Activated naive CD8-positive, alpha-beta T cell treated with anti-CD3 and anti-CD28 coated beads, Interleukin-2, amount 10 ng/mL, durations not matched to agents 7 days and 5 days (primary cell): ENCODE data around the gene GNAS. TPM values are rescaled to one million over a fixed set of nuclear protein-coding genes. Genes with fewer than 3 reads are reported as not detected.

ENCODE experiments used
- ATAC-seq: fragments of 150-1000 bp; cut with Tn5 transposase; one replicate; pipeline ENCODE4 v1.10.0; 2021; ENCODE audit warnings: low read depth, moderate library complexity
- POLR2A ChIA-PET: fragments of 350-600 bp; sonication (Branson Sonifier 250); formaldehyde crosslinking; loops from one replicate; lab custom pipeline; 2021; ENCODE audit warnings: antibody characterized with exemption; lab: Charles Lee
- DNase-seq: peaks from one replicate; pipeline ENCODE4 v3.0.0; 2021
- H3K27ac Mint-ChIP-seq: one replicate; pipeline ENCODE4 v1.8.0; 2022; ENCODE audit warnings: mild to moderate bottlenecking, mixed read lengths
- H3K27me3 Mint-ChIP-seq: one replicate; pipeline ENCODE4 v1.8.0; 2022; ENCODE audit warnings: mild to moderate bottlenecking, moderate library complexity, mixed read lengths
- H3K36me3 Mint-ChIP-seq: one replicate; pipeline ENCODE4 v1.8.0; 2021; ENCODE audit warnings: mild to moderate bottlenecking, mixed read lengths
- H3K4me1 Mint-ChIP-seq: one replicate; pipeline ENCODE4 v1.8.0; 2021; ENCODE audit warnings: mixed read lengths
- H3K4me3 Mint-ChIP-seq: one replicate; pipeline ENCODE4 v1.8.0; 2022; ENCODE audit warnings: mild to moderate bottlenecking, moderate library complexity, mixed read lengths
- H3K9me3 Mint-ChIP-seq: one replicate; pipeline ENCODE4 v1.8.0; 2021; ENCODE audit warnings: mixed read lengths
- total RNA-seq, 2 experiments: library from RNA; stranded (reverse); gene quantifications; one replicate each; pipeline ENCODE4 v1.2.3, GENCODE V29; 2021

The GNAS gene
- total RNA-seq, 2 experiments from 2014 or later, result 912 to 979 TPM

DNA sequence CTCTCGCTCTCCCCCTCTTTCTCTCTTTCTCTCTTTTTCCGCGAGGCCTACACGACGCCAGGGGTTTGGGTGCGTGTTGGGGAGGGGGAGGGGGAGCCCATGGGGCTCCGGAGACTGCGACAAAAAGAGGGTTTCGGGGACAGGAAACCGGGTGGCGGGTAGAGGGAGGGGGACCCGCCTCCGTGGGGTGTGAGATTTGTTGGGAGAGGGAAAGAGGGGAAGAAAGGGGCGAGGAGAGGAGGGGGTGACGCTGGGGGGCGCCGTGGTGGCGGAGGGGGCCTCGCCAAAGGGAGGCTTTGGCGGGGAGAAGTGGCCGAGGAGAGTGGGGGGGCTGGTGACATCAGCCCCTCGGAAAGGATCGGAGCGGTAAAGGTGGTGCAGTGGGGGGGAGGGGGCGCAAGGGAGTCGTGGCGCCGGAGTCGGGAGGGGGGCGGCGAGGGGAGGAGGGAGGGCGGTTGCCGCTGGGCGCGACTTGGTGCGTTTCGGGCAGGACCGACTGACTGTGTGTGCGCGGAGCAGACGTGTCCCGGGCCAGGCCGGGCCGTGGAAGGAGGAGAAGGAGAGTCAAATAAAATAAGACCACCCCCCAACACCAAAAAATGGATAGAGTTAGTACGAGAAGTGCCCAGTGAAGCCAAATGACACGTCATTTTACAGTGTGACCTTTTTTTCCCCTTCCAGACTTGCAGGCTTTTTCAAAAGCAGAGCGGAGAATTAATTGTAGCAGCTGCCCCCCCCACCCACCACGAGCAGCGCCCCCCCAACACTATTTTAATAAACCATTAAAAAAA, 39.8 kb downstream of the GNAS start:
- ATAC-seq (peak; percentile 8), DNase-seq (peak; percentile 74)
- peak overlapping the region; percentile 95 for H3K4me3 Mint-ChIP-seq
- peak overlapping the region; percentile 99 for H3K27ac Mint-ChIP-seq
- peaks cover 20% of the 10 kb centered on the region for H3K36me3 Mint-ChIP-seq
- H3K9me3 Mint-ChIP-seq, result no peaks in the 10 kb centered on the region
- H3K27me3 Mint-ChIP-seq, result no peaks in the 10 kb centered on the region
- H3K4me1 Mint-ChIP-seq, result peaks cover 43% of the 10 kb centered on the region
- POLR2A ChIA-PET, result interaction anchor here (0.6 to 1.4 kb wide), 7 partner anchors 15 to 267 kb away, joined by 3 to 14 read pairs (median 4); partner anchors contain the start of genes ATP5F1E and STX16

DNA sequence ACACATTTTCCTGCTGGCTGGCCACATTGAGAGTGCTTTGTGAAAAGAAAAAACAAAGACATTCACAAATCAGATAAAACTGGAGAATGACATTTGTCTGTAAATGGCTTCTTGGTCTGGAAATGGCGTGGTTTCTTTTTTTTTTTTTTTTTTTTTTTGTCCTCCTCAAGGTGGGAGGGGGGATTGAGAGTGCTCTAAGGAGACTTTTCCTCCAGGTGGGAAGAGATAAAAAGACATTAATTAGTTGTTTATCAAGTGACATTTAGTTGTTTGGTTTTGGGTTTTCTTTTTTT, 40.4 kb downstream of the GNAS start:
- POLR2A ChIA-PET, result interaction anchor here (0.6 to 1.0 kb wide), 3 partner anchors 14 to 241 kb away, joined by 3 to 4 read pairs (median 3); no protein-coding TSS in a partner anchor
- H3K4me1 Mint-ChIP-seq, result peaks cover 43% of the 10 kb centered on the region
- H3K9me3 Mint-ChIP-seq, result no peaks in the 10 kb centered on the region

DNA sequence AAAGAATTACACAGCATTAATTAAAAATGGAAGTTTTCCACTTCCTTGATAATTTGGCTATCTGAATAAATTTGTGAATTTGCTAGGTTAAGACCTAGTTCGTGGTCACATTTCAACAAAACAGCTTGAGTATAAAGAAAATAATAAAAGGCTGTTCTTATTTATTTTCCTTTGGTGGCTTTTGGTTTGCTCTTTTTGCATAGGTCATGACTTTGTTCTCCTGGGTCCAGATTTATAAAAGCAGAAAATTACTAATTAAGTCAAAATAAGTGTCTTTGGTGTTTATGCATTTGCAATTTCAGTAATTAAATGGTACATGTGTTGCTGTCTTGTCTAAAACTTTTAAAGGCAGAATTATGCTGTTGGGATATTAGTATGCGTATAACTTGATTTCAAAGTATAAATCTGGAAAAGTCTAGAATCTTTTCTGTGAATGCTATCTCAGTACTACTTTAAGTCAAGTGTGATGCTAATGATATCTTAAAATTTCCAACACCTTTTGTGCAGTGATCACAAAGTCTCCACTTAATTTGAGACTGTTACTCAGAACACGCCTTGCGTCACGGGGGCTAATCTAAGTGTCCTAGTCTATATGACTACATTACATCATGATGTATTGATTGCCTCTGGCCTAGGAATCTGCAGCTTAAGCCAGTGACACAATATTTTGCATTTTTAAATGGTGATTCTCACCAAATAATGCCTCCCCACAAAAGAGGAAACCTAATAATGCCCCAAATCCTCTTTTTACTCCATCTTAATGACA, 41.0 kb downstream of the GNAS start:
- POLR2A ChIA-PET, result interaction anchor here (0.6 to 1.0 kb wide), 2 partner anchors 183 to 241 kb away, joined by 3 read pairs; no protein-coding TSS in a partner anchor
- H3K27ac Mint-ChIP-seq, result peak overlapping the region; percentile 71
- H3K36me3 Mint-ChIP-seq, result peaks cover 27% of the 10 kb centered on the region
- H3K4me3 Mint-ChIP-seq, result peak overlapping the region; percentile 87
- no peaks in the 10 kb centered on the region for H3K9me3 Mint-ChIP-seq
- no peaks in the 10 kb centered on the region for H3K27me3 Mint-ChIP-seq
- no peak for DNase-seq
- H3K4me1 Mint-ChIP-seq, result peaks cover 47% of the 10 kb centered on the region
- no peak for ATAC-seq

More for the DNA sequence above, 40.4 kb downstream of the GNAS start:
- H3K4me3 Mint-ChIP-seq, result peak overlapping the region; percentile 95
- ATAC-seq (no peak), DNase-seq (no peak)
- no peaks in the 10 kb centered on the region for H3K27me3 Mint-ChIP-seq
- H3K27ac Mint-ChIP-seq, result peak overlapping the region; percentile 99
- peaks cover 24% of the 10 kb centered on the region for H3K36me3 Mint-ChIP-seq

DNA sequence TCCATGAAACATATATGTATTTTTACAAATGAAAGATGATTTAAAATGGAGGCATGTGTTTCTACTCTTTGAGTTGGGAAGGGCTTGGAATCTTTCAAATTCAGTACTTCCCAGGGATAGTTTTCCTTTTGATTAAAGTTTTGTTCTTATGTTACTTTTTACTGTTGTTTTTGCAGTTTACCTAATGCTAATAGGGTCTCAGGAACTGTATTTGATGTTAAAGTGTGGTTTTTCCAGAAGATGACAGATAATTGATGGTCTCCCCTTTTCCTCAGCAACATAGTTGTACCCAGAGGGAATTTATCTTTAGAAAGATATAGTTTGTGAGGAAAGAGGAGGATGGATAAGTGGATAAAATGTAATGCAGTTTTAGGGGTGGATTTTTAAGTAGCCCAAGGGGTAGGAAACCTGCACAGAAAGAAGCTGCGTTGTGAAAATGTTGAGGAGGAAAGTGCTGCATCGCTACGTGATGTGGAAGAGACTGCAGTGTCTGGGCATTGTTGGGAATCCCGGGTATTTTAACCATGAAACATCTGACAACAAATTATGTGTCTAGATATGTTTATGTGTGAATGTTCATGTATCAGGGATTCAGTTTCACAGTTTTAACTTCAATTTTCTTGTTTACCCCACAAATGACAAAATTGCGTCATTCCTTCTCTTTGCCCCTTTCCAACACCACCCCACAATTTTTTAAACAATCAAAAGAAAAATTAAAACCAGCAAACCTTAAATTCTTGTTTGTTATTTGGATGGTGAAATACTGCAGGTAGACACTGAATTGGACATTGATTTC, 42.3 kb downstream of the GNAS start:
- peak overlapping the region; percentile 87 for H3K4me3 Mint-ChIP-seq
- H3K4me1 Mint-ChIP-seq, result peaks cover 52% of the 10 kb centered on the region
- H3K9me3 Mint-ChIP-seq, result no peaks in the 10 kb centered on the region
- peaks cover 36% of the 10 kb centered on the region for H3K36me3 Mint-ChIP-seq
- peak overlapping the region; percentile 78 for H3K27ac Mint-ChIP-seq
- ATAC-seq, result no peak
- DNase-seq, result no peak
- H3K27me3 Mint-ChIP-seq, result no peaks in the 10 kb centered on the region
- POLR2A ChIA-PET, result interaction anchor here (0.6 to 1.0 kb wide), 2 partner anchors 114 to 247 kb away, joined by 3 read pairs; no protein-coding TSS in a partner anchor

DNA sequence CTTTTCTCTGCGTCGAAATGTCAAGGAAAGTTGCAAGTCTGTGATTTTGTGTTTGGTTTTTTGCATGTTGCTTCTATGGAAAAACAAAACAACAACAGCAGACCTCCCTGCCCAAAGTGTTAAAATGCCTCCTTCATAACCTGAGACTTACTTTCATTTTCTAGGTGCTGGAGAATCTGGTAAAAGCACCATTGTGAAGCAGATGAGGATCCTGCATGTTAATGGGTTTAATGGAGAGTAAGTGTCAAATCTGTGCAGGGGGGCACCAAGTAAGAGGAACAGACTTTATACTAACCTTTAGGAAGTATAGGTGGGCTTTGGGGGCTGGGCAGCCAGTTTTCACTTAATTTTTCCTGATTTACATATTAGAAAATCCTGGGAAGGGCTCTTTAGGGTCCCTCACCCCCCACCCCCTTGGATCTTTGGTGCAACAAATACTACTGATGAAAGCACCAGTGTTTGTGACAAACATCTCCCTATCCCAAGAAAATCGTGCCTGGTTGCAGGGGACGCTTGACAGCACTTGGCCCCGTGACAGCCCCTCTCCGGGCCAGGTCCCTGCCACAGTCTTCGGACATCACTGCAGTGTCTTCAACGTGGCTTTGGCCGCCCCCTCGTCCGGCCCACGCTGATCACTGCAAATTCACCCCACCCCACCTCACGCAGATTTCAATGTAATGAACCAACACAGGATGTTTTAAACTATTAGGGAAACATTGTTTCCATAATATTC, 43.1 kb downstream of the GNAS start:
- no peaks in the 10 kb centered on the region for H3K9me3 Mint-ChIP-seq
- peaks cover 38% of the 10 kb centered on the region for H3K36me3 Mint-ChIP-seq
- H3K4me3 Mint-ChIP-seq, result peak overlapping the region; percentile 87
- peaks cover 52% of the 10 kb centered on the region for H3K4me1 Mint-ChIP-seq
- DNase-seq (no peak), ATAC-seq (no peak)
- POLR2A ChIA-PET, result interaction anchor here (1.0 kb wide), 1 partner anchor 113 kb away, joined by 3 read pairs; no protein-coding TSS in a partner anchor
- no peaks in the 10 kb centered on the region for H3K27me3 Mint-ChIP-seq
- peak overlapping the region; percentile 78 for H3K27ac Mint-ChIP-seq

DNA sequence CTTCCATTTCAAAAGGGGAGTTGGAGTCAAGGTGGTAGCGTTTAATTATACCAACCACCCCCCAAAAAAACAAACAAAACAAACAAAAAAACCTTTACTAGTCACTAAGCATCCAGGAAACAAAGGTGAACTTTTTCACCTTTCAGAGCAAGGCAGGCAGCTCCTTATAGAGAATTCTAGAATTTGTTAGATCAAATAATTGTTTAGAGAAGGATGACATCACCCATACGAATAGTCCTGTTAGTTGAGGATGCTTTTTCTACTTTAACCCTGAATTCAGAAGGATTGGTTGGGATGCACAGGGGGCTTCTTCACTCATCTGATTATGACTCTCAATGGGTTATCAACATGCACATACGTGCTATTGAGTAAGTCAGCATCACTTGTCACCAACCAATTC, 44.3 kb downstream of the GNAS start:
- H3K36me3 Mint-ChIP-seq, result peaks cover 38% of the 10 kb centered on the region
- POLR2A ChIA-PET, result interaction anchor here (1.0 to 2.1 kb wide), 2 partner anchors 11 to 264 kb away, joined by 3 to 9 read pairs; no protein-coding TSS in a partner anchor
- peak overlapping the region; percentile 40 for H3K27ac Mint-ChIP-seq

DNA sequence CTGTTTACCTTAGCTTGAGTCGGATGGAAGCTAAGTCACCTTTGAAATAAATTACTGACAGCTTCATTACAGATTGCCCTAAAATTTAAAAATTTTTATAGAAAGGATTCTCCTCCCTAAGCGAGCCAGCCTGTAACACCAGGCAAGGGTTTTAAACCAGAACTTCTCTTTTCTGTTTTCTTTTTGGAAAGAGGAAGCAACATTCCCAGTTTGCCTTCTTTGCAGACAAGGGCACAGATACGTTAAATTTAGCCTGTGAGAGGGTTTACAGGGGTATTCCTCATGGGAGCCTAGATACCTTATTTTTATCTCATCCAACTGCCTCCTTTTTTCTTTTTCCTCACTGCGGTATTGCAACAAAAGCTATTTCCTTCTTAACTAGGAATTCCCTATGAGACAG, 45.0 kb downstream of the GNAS start:
- Mint-ChIP-seq H3K36me3 (peaks cover 34% of the 10 kb centered on the region), H3K9me3 (no peaks in the 10 kb centered on the region), H3K27me3 (no peaks in the 10 kb centered on the region), H3K27ac (peak overlapping the region; percentile 62), H3K4me3 (no peak overlapping the region), H3K4me1 (peaks cover 57% of the 10 kb centered on the region)
- DNase-seq, result no peak
- POLR2A ChIA-PET, result interaction anchor here (1.0 to 2.1 kb wide), 3 partner anchors 10 to 263 kb away, joined by 3 to 9 read pairs (median 6); partner anchors contain the start of gene ATP5F1E
- no peak for ATAC-seq

More for the DNA sequence above, 44.3 kb downstream of the GNAS start:
- H3K4me3 Mint-ChIP-seq, result no peak overlapping the region
- no peaks in the 10 kb centered on the region for H3K27me3 Mint-ChIP-seq
- no peak for DNase-seq
- H3K4me1 Mint-ChIP-seq, result peaks cover 54% of the 10 kb centered on the region
- ATAC-seq, result no peak
- H3K9me3 Mint-ChIP-seq, result no peaks in the 10 kb centered on the region

DNA sequence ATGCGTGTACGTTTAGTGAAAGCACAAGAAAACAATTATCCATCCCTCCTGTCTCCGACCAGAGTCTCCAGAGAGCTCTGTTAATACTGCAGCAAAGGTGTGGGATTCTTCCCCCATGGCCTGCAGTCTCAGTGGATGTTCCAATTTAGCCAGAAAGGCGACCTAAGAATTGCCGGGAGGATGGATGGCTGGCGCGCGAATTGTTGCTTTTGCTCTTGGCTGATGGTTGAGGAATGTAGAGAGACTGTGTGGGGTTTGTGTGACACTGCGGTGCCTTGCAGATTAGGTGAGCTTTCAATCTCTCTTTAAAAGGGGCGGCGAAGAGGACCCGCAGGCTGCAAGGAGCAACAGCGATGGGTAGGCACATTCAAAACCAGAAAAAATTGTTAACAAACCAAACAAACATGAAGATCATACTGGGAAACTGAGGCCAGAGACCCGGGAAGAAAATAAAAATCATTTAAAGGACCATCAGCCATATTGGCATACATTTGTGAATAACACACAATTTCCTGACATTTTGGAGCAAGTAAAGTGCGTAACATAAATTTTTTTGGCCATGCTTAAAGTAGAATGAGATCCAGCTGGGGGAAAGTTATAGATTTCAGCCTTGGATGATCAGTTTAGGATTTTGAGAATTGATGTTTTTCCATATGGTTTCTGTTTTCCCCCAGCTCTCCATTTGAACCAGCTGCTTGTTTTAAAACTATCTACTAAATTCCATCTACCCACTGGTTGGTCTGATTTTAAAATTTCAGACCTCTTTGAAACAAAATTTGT, 46.3 kb downstream of the GNAS start:
- H3K27ac Mint-ChIP-seq, result no peak overlapping the region
- H3K4me1 Mint-ChIP-seq, result peaks cover 61% of the 10 kb centered on the region
- H3K36me3 Mint-ChIP-seq, result peaks cover 34% of the 10 kb centered on the region
- POLR2A ChIA-PET, result interaction anchor here (0.8 to 1.3 kb wide), 3 partner anchors 9 to 133 kb away, joined by 3 to 7 read pairs (median 3); partner anchors contain the start of gene ATP5F1E
- H3K9me3 Mint-ChIP-seq, result no peaks in the 10 kb centered on the region
- no peaks in the 10 kb centered on the region for H3K27me3 Mint-ChIP-seq
- DNase-seq (no peak), ATAC-seq (no peak)
- no peak overlapping the region for H3K4me3 Mint-ChIP-seq

DNA sequence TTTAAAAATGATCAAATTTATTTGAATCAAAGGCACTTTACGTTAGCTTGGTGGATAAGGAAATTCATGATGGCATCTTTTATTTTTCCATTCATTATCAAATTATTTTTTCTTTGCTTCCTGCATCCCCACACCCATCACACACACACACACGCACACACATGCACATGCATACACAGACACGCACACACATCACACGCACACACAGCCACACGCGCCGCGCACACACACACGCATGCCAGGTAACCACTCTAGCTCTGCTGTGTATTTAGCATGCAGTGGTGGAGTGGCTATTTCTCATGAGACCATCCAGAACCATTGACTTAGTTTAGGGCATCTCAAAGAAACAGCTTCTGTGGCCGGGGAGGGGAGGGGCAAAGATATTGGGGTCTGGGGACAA, 47.0 kb downstream of the GNAS start:
- H3K4me3 Mint-ChIP-seq, result no peak overlapping the region
- DNase-seq (no peak), ATAC-seq (no peak)
- H3K4me1 Mint-ChIP-seq, result peaks cover 55% of the 10 kb centered on the region
- H3K27ac Mint-ChIP-seq, result no peak overlapping the region
- H3K36me3 Mint-ChIP-seq, result peaks cover 34% of the 10 kb centered on the region
- POLR2A ChIA-PET, result interaction anchor here (0.8 to 1.3 kb wide), 3 partner anchors 9 to 133 kb away, joined by 3 to 7 read pairs (median 3); partner anchors contain the start of gene ATP5F1E
- H3K27me3 Mint-ChIP-seq, result no peaks in the 10 kb centered on the region
- H3K9me3 Mint-ChIP-seq, result no peaks in the 10 kb centered on the region

DNA sequence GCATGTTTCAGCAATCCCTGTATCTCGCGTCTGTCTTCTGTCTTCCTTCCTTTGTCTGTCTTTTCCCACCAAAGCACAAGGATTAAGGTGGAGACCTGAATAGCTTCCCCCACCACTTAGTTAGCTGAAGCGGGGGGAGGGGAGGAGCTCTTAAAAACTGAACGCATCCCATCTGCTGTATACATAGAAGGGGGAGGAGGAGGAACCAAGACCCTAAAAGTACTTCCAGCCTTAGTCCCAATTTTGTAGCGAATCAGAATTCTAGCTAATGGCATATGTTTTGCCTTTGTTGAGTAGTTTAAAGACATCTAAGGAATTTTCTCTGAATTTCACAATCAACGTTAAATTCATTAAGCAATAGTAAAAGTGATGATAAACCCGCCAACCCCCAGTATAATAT, 47.9 kb downstream of the GNAS start:
- H3K27me3 Mint-ChIP-seq, result no peaks in the 10 kb centered on the region
- H3K4me3 Mint-ChIP-seq, result no peak overlapping the region
- POLR2A ChIA-PET, result interaction anchor here (0.8 kb wide), 1 partner anchor 108 kb away, joined by 3 read pairs; no protein-coding TSS in a partner anchor
- peaks cover 52% of the 10 kb centered on the region for H3K4me1 Mint-ChIP-seq
- DNase-seq (no peak), ATAC-seq (no peak)
- peak overlapping the region; percentile 26 for H3K27ac Mint-ChIP-seq
- peaks cover 40% of the 10 kb centered on the region for H3K36me3 Mint-ChIP-seq
- H3K9me3 Mint-ChIP-seq, result no peaks in the 10 kb centered on the region

DNA sequence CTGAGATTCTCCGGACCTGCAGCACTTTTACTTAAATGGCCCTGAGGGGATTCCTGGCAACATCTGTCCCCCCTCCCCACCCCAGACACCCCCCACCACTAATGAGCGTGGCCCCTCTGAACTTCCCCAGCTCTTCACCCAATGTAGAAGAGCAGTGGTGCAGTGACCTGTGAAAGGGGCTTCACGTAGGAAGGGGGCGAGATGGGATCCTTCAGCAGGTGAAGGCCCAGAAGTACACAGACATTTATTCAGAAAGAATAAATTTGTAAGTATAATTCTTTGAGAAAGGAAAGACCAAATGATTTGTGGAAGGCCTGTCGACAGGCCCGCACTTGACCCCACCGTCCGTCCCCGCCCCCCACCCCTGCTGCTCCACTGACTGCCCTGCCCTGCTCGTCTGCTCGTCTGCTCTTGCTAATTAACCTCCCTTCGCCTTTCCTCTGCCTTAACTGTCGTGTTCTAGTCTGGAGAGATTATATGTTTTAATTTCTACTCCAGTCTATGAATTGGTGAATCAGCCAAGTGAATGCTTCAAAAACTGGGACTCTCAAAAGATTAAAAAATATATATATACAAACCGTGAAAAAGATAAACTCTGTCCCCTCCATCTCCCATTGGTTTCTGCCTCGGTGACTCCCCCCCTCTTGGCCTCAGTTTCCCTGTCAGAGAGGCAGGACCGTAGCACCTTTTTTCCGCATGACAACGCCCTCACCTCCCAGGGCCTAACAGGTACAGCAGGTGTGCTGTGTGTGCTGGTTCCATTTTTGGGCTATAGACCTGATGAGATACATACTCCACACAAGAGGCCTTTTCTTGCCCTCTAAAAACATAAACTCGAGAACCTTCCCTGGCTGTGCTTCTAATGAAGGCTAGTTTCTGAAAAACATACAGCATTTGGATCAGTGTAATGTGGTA, 49.2 kb downstream of the GNAS start:
- POLR2A ChIA-PET, result no interaction called here
- Mint-ChIP-seq H3K27me3 (no peaks in the 10 kb centered on the region), H3K36me3 (peaks cover 42% of the 10 kb centered on the region), H3K4me1 (peaks cover 48% of the 10 kb centered on the region), H3K9me3 (no peaks in the 10 kb centered on the region), H3K4me3 (no peak overlapping the region), H3K27ac (no peak overlapping the region)
- DNase-seq, result no peak
- ATAC-seq, result no peak
